Measurements from ENCODE around the gene TNXB. TPM values are rescaled to one million over a fixed set of nuclear protein-coding genes. Genes with fewer than 3 reads are reported as not detected.

Gene TNXB
- total RNA-seq, 2 donors from 2014 or later = 4.0 to 9.3 TPM

GRCh38 chr6:32113386-32114352 lies 4.5 kb upstream of the TNXB start:
- no peak overlapping the region for H3K9ac ChIP-seq (ENCODE audit: extremely low read depth, low read length, poor library complexity, severe bottlenecking)

GRCh38 chr6:32112431-32112980 lies 3.4 kb upstream of the TNXB start:
- WGBS, 2 experiments (ENCODE audit: insufficient coverage in 1 of 2, insufficient read length in 1 of 2) = 73 to 88% methylated on average over 8 to 9 of the region's 9 CpGs
- Histone ChIP-seq H3K27ac (ENCODE audit: low read depth, low read length) (no peak overlapping the region), H3K36me3 (ENCODE audit: control insufficient read depth, insufficient read depth, low read length) (peaks cover 25% of the 10 kb centered on the region), H3K9ac (ENCODE audit: extremely low read depth, low read length, poor library complexity, severe bottlenecking) (no peak overlapping the region), H3K4me3 (ENCODE audit: low read length) (no peak overlapping the region), H3K27me3 (ENCODE audit: control insufficient read depth, insufficient read depth, low read length, poor library complexity, severe bottlenecking) (peaks cover 14% of the 10 kb centered on the region), H3K4me1 (ENCODE audit: control insufficient read depth, insufficient read depth, low read length) (peaks cover 9% of the 10 kb centered on the region), H3K9me3 (ENCODE audit: control insufficient read depth, low read length) (no peaks in the 10 kb centered on the region)
- Mint-ChIP-seq H3K27me3 (ENCODE audit: insufficient read depth) (peaks cover 18% of the 10 kb centered on the region), H3K9me3 (no peaks in the 10 kb centered on the region), H3K4me1 (peaks cover 16% of the 10 kb centered on the region), H3K36me3 (ENCODE audit: low read depth) (peaks cover 24% of the 10 kb centered on the region), H3K27ac (no peak overlapping the region), H3K4me3 (no peak overlapping the region)
- no peak for TF ChIP-seq CTCF (conservative IDR thresholded peaks at IDR 0.05)
- DNase-seq = no peak

More at GRCh38 chr6:32113386-32114352, 4.5 kb upstream of the TNXB start:
- Histone ChIP-seq H3K27me3 (ENCODE audit: control insufficient read depth, insufficient read depth, low read length, poor library complexity, severe bottlenecking) (peaks cover 5% of the 10 kb centered on the region), H3K27ac (ENCODE audit: low read depth, low read length) (no peak overlapping the region), H3K9me3 (ENCODE audit: control insufficient read depth, low read length) (no peaks in the 10 kb centered on the region), H3K4me3 (ENCODE audit: low read length) (no peak overlapping the region), H3K4me1 (ENCODE audit: control insufficient read depth, insufficient read depth, low read length) (peaks cover under 1% of the 10 kb centered on the region), H3K36me3 (ENCODE audit: control insufficient read depth, insufficient read depth, low read length) (peaks cover 37% of the 10 kb centered on the region)
- Mint-ChIP-seq H3K4me3 (no peak overlapping the region), H3K36me3 (ENCODE audit: low read depth) (peaks cover 28% of the 10 kb centered on the region), H3K4me1 (peaks cover 5% of the 10 kb centered on the region), H3K9me3 (no peaks in the 10 kb centered on the region), H3K27me3 (ENCODE audit: insufficient read depth) (peaks cover 9% of the 10 kb centered on the region), H3K27ac (peak overlapping the region; percentile 48)
- 87 to 97% methylated on average over 5 to 9 of the region's 9 CpGs for WGBS, 2 experiments (ENCODE audit: insufficient coverage in 1 of 2, insufficient read length in 1 of 2)
- peak; percentile 48 for TF ChIP-seq CTCF (conservative IDR thresholded peaks at IDR 0.05)
- DNase-seq = peak; percentile 83

DNA sequence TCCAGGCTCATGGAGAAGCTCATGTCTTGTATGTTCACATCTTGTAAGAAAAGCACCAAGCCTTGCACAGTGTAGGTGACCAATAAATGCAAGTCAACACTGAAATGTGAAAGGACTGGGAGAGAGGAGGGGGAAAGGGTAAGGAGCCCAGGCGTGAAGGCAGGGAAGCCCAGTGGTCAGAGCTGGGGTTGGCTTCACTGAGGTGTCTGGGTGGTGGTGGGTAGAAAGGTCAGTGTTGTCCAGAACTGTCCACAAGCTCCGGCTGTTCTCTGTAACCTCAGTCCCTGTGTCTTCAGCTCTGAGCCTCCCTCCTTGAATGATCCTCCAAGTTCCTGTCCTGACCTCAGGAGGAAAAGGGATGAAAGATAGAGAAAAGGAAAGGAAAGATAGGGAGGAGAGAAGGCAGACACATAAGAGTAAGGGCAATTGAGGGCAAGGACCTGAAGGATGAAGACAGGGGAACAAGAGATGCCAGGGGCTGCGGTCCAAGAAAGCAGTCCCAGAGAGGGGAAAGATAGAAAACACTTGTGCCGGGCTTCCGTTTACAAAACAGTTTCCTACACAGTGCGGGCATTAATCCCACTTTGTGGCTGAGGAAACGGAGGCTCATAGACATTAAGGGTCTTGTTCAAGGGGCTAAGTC lies 2.4 kb upstream of the TNXB start:
- no peak for DNase-seq
- peaks cover 27% of the 10 kb centered on the region for H3K27me3 Mint-ChIP-seq (ENCODE audit: insufficient read depth)
- no peak for TF ChIP-seq CTCF (conservative IDR thresholded peaks at IDR 0.05)
- no peak overlapping the region for H3K4me3 Mint-ChIP-seq
- H3K27me3 ChIP-seq (ENCODE audit: control insufficient read depth, insufficient read depth, low read length, poor library complexity, severe bottlenecking) = peaks cover 24% of the 10 kb centered on the region
- no peaks in the 10 kb centered on the region for H3K9me3 ChIP-seq (ENCODE audit: control insufficient read depth, low read length)
- peaks cover 18% of the 10 kb centered on the region for H3K36me3 Mint-ChIP-seq (ENCODE audit: low read depth)
- no peak overlapping the region for H3K27ac Mint-ChIP-seq
- no peak overlapping the region for H3K9ac ChIP-seq (ENCODE audit: extremely low read depth, low read length, poor library complexity, severe bottlenecking)
- H3K4me1 Mint-ChIP-seq = peaks cover 16% of the 10 kb centered on the region
- 90 to 100% methylated on average over 2 to 7 of the region's 7 CpGs for WGBS, 2 experiments (ENCODE audit: insufficient coverage in 1 of 2, insufficient read length in 1 of 2)
- peaks cover 16% of the 10 kb centered on the region for H3K36me3 ChIP-seq (ENCODE audit: control insufficient read depth, insufficient read depth, low read length)
- no peak overlapping the region for H3K4me3 ChIP-seq (ENCODE audit: low read length)
- H3K9me3 Mint-ChIP-seq = no peaks in the 10 kb centered on the region
- H3K4me1 ChIP-seq (ENCODE audit: control insufficient read depth, insufficient read depth, low read length) = peaks cover 9% of the 10 kb centered on the region
- no peak overlapping the region for H3K27ac ChIP-seq (ENCODE audit: low read depth, low read length)

Measured in endodermal cell (in vitro differentiated cells).